Measurements from ENCODE around the gene DCUN1D3.
"Not testable (repeated sequence)": the region's sequence is repeated elsewhere in the genome, so short reads cannot be mapped to it uniquely, and the experiment has no call there.

The DCUN1D3 gene

GRCh38 chr16:20887207-20887606 lies 13.0 kb downstream of the DCUN1D3 start:
- DNase-seq (ENCODE audit: low read depth) = no peak

- no peak for DNase-seq (ENCODE audit: low read depth)
Observed at GRCh38 chr16:20886320-20886719, 13.8 kb downstream of the DCUN1D3 start.

DNA sequence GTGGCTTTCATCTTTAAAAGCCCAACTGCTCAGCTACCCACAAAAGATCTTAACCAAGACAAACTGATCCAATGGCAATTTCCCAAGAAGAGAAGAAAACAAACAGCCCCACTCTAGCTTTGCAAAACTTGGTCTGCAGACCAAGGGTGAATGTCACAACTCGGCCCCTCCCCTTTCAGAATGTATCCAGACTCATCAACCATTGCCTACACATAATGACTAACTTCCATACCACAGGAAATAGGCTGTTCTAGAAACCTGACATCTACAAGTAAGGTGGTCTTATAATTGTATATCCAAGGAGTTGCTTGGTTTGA lies 16.0 kb downstream of the DCUN1D3 start:
- DNase-seq (ENCODE audit: low read depth) = no peak

- no peak for DNase-seq (ENCODE audit: low read depth)
Observed at GRCh38 chr16:20883554-20884239, 16.5 kb downstream of the DCUN1D3 start.

DNA sequence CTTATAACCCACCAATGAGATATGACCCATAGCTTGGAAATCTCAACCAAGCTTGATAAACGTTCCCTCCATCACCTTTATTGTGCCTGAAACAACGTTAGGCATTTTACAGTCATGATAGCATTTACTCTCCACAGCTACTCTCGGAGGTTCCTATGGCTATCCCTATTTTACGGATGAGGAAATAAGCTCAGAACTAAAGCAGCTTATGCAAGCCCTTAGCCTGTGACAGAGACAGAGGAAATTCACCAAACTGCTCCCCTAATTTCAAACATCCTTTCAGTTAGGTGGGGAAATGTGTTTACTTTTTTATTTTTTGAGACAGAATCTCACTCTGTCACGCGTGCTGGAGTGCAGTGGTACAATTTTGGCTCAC lies 18.7 kb downstream of the DCUN1D3 start:
- DNase-seq (ENCODE audit: low read depth) = no peak

DNA sequence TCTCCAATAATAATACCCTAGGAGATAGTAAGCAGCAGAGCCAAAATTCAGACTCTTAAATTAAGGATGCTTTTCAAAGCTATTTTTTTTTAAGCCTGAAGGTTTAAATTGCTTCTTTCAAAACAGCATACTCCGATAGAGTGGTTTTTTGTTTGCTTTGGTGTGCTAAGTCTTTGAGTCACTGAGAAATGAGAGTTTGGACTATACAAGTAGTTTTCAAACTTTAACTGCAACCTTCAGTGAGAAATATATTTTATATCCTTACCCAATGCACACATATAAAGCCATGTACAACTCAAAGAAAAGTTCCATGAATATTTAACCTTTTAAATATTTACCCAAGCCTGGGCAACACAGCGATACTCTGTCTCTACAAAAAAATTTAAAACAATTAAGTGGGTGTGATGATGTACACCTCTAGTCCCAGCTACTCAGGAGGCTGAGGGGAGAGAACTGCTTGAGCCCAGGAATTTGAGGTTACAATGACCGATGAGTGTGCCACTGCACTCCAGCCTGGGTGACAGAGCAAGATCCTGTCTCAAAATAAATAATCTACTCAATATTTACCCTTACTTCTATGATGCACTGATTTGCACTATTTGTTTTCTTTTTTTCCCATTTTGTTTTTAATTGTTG lies 19.2 kb downstream of the DCUN1D3 start:
- no peak for DNase-seq (ENCODE audit: low read depth)

DNA sequence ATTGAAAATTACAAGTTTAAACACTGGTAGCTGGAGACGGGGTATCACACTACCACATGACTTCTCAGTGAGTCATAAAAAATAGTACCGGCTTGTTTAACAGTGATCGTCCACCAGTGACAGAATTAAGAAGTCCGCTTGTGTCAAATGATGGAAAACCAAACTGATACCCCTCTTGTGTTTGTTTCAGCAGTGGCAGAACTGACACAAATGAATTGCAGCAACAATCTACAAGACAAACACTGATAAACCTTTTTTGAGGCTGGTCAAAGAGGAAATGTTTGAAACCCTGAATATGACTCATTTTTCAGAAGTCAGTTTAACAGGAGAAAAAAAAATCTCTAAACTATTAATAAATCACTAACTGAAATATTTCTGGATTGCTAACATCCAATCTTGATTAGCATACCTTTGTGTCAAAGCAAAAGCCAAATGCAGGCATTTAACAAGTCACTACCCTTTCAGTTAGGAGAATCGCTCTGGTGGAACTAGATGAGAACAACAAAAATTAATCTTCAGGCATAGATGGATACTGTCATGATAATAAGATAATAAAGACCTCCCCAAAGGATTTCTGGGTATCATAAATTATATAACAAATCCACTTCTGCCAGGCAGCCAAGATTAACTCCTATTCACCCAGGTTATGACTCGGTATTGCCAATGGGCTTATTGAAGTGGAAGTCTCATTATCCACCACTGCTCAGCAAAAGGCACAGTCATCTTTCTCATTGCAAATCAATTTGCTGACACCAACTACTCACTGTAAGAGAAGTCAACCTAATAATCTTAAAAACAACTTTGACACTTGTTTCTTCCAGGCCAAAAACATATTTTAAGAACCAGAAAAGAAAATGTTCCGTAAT lies 20.8 kb downstream of the DCUN1D3 start:
- no peak for DNase-seq (ENCODE audit: low read depth)

DNA sequence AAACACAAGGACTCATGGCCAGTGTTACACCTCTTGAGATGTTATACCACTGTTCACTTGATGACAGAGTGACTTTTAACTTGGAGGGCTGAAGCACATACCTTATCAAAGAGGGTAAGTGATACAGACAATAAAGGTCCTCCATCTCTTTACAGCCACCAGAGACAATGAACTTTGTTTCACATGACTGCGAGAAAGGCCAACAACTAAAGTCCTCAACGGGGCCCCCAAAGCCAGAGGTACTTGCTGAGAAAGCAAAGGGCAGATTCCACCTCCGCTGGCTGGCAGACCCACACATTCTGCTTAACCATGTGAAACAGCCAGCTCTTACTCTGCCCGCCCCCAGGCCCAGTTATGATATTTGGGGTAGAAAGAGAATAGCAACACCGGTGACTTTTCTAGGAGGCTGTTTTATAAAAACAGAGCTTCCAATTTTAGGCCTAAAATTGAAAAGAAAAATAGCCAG lies 21.4 kb downstream of the DCUN1D3 start:
- no peak for DNase-seq (ENCODE audit: low read depth)

DNA sequence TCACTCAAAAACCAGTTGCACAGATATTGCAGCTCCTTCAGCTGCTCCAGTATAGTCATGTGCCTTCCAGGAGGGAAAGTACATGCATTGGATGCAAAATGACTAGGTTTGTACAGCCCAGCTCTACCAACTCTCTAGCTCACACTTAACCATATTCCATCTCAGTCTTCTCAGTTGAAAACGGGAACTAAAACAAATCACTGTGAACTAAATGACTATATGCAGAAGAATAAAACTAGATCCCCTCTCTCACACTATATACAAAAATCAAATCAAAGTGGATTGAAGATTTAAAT lies 24.9 kb downstream of the DCUN1D3 start:
- DNase-seq (ENCODE audit: low read depth) = no peak

- DNase-seq (ENCODE audit: low read depth) = no peak
Observed at GRCh38 chr16:20874088-20874581, 26.0 kb downstream of the DCUN1D3 start.

GRCh38 chr16:20873331-20873730 lies 26.8 kb downstream of the DCUN1D3 start:
- no peak for DNase-seq (ENCODE audit: low read depth)

DNA sequence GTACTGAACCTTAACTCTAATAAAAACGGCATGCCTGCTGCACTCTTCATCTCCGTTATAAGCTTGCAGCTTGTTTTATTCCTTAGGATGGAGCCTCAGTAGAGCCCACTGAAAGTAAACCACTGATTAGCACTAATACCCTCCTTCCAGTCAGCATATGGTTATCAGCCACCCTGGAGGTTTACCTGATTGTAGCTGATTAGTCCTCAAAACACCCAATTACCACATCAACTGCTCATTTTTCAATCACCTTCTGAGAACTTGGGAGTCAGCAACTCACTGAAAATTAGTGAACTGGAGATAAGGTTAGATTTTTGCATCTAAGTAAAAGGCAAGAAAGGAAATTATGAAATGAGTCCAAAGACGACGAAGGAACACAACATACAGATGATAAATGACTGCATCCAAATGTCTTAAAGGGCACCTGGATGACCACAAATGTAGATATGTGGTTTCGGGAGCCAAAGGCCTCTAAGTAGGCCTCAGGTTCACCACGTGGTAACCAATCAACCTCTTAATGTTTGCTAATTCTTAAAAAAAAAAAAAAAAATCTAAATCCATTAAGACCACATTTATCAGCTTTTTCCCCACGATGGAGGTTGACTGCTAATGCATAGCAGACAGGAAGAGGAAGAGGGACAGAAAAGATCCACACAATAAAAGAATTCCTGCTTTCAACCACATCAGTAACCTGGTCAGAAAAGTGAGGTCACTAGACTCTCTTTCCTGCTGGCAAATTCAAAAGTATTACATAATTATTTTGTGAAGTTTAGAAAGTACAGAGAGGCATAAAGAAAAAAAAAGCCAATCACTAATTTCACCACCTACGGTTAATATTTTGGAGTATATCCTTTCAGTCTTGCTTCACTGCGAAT lies 28.0 kb downstream of the DCUN1D3 start:
- no peak for DNase-seq (ENCODE audit: low read depth)

GRCh38 chr16:20871258-20871657 lies 28.9 kb downstream of the DCUN1D3 start:
- no peak for DNase-seq (ENCODE audit: low read depth)

GRCh38 chr16:20870122-20870820 lies 29.9 kb downstream of the DCUN1D3 start:
- DNase-seq (ENCODE audit: low read depth) = no peak

DNA sequence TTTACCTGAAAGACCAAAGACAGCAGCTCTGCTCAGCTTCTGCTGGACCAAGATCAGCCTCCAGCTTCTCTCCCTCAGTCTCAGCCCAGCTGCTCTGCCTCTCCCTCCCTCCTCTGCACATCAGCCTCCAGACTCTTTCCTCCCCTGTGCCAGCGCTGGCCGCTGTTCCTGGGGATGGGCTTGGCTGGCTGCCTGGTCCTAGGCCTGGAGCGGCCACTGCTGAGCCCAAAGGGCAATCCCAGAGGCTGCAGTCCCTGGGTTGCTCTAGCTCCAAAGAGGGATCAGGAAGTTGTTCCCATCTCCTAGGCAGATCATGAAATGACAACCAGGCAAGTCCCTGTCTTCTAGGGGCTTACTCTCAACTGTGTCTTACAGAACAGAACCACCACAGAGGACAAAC lies 31.3 kb downstream of the DCUN1D3 start:
- no peak for DNase-seq (ENCODE audit: low read depth)

GRCh38 chr16:20867585-20867984 lies 32.6 kb downstream of the DCUN1D3 start:
- no peak for DNase-seq (ENCODE audit: low read depth)

- DNase-seq (ENCODE audit: low read depth) = no peak
Observed at GRCh38 chr16:20866801-20867200, 33.4 kb downstream of the DCUN1D3 start.

- DNase-seq (ENCODE audit: low read depth) = no peak
Observed at GRCh38 chr16:20866145-20866772, 33.9 kb downstream of the DCUN1D3 start.

DNA sequence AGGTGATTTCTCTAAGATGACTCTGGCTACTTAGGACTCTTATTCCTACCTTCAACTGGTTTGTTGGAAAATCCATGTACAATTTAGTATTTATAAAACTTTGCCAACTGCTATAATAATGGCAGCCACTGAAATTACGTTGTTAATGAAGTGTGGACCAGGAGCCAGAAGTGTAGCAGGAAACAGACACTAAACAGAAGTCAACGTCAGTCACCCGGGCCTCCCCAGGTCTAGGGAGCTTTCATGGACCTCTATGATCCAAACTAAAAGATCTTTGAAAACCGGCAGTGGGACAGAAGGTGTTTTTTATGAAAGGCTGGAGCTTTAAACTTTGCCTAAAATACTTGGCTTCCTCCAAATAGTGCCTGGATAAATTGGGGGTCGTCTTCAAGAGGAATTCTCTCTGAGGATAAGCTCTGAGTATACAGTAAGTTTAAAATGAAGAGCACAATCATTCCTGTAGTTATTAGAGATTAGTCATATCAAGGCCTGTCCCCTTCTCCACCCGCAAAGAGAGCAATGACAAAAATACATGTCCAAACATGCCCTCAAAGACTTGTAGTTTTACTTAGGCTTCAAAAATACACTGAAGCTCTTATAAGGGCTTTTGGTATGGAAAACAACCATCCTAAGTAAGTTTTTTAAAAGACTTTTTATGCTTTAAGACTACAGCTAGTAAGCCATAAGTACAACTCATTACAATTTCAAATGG lies 34.6 kb downstream of the DCUN1D3 start:
- no peak for DNase-seq (ENCODE audit: low read depth)

DNA sequence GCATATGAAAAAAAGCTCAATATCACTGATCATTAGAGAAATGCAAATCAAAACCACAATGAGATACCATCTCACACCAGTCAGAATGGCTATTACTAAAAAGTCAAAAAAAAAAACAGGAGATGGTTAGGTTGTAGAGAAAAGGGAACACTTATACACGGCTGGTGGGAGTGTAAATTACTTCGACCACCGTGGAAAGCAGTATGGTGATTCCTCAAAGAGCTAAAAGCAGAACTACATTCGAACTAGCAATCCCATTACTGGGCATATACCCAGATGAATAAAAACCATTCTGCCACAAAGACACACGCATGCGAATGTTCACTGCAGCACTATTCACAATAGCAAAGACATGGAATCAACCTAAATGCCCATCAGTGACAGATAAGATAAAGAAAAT lies 35.8 kb downstream of the DCUN1D3 start:
- DNase-seq (ENCODE audit: low read depth) = not testable (repeated sequence)

Measured in activated T-cell treated with anti-CD3 and anti-CD28 coated beads for 48 hours (primary cell).